HCT116 (cell line): Measurements from ENCODE around the gene KLF17. TPM values are rescaled to one million over a fixed set of nuclear protein-coding genes. Genes with fewer than 3 reads are reported as not detected.
"Not testable (repeated sequence)": the region's sequence is repeated elsewhere in the genome, so short reads cannot be mapped to it uniquely, and the experiment has no call there.

Experiments used
- ATAC-seq: fragments of 200-7000 bp; cut with Tn5 transposase; 2 replicates; pipeline ENCODE4 v1.9.1; 2020; ENCODE audit warnings: mild to moderate bottlenecking, moderate library complexity
- BruUV-seq: library from RNA; stranded (reverse); fragments of 400-500 nt; replicated peaks from 2 replicates; lab custom pipeline; 2021; lab: Mats Ljungman, UMichigan
- CTCF ChIA-PET: fragments of 300-600 bp; sonication (Branson Sonifier 250); formaldehyde crosslinking; loops from one replicate; lab custom pipeline; 2021; ENCODE audit warnings: antibody characterized with exemption; lab: Charles Lee
- POLR2A ChIA-PET: fragments of 300-600, 350-600 bp; sonication (Branson Sonifier 250); formaldehyde crosslinking; loops from one replicate; lab custom pipeline; 2021; ENCODE audit warnings: antibody characterized with exemption; lab: Charles Lee
- RAD21 ChIA-PET, 2 experiments: fragments of 300-600 bp; sonication (Branson Sonifier 250); formaldehyde crosslinking; loops; one replicate each; lab custom pipeline; 2023; ENCODE audit warnings: low total read pairs in 2 of 2; ENCODE audit not compliant: uncharacterized antibody in 2 of 2, unreplicated experiment in 2 of 2, low non-redundant PET in 1 of 2; lab: Charles Lee
- DNase-seq: peaks from one replicate; pipeline ENCODE4 v3.0.0-alpha.2; 2010; ENCODE audit warnings: low read depth, low spot score
- H2AFZ ChIP-seq: fragments of 200-600 bp; shearing (Covaris generic), sonication (generic); 2 replicates; pipeline ENCODE4 v1.6.1; 2017; ENCODE audit warnings: low read depth, mixed run types, mixed read lengths, antibody characterized with exemption, low read length; ENCODE audit not compliant: poor library complexity, severe bottlenecking
- H3K27ac ChIP-seq: 2 replicates; pipeline ENCODE4 v1.5.1; 2012; ENCODE audit warnings: low read depth, low read length
- H3K27me3 ChIP-seq: fragments of 200-600 bp; sonication (generic); 2 replicates; pipeline ENCODE4 v1.6.1; 2016; ENCODE audit warnings: mixed run types, low read length, mixed read lengths; ENCODE audit not compliant: insufficient read depth
- H3K36me3 ChIP-seq, 2 experiments: fragments of 200-500 bp in 1 of 2; fragments of 200-600 bp in 1 of 2; sonication (Bioruptor generic) in 1 of 2; sonication (generic) in 1 of 2; 2 replicates each; pipeline versions ENCODE4 v1.5.1 to v1.6.1; 2014 to 2016; ENCODE audit warnings: low read length in 2 of 2, inconsistent platforms in 1 of 2, mixed read lengths in 1 of 2, mixed run types in 1 of 2; ENCODE audit not compliant: insufficient read depth in 2 of 2, control insufficient read depth in 1 of 2
- H3K4me1 ChIP-seq, 2 experiments: fragments of 200-600 bp in 1 of 2; sonication (generic) in 1 of 2; 2 replicates each; pipeline versions ENCODE4 v1.5.1 to v1.6.1; 2012 to 2017; ENCODE audit warnings: low read length in 2 of 2, inconsistent platforms in 1 of 2, mild to moderate bottlenecking in 1 of 2, mixed read lengths in 1 of 2, mixed run types in 1 of 2, moderate library complexity in 1 of 2; ENCODE audit not compliant: insufficient read depth in 2 of 2, control insufficient read depth in 1 of 2
- H3K4me2 ChIP-seq: fragments of 200-600 bp; sonication (generic); 2 replicates; pipeline ENCODE4 v1.6.1; 2017; ENCODE audit warnings: mixed run types, low read length, mixed read lengths
- H3K4me3 ChIP-seq, 2 experiments: fragments of 200-600 bp in 1 of 2; sonication (generic) in 1 of 2; replicated peaks in 1 of 2; 2 replicates each; pipeline ENCODE4 v1.5.1; 2011 to 2016; ENCODE audit warnings: low read length in 2 of 2, control low read depth in 1 of 2, low read depth in 1 of 2, mild to moderate bottlenecking in 1 of 2, mixed read lengths in 1 of 2, mixed run types in 1 of 2
- H3K79me2 ChIP-seq: fragments of 200-600 bp; sonication (generic); 2 replicates; pipeline ENCODE4 v1.6.1; 2017; ENCODE audit warnings: mild to moderate bottlenecking, mixed run types, low read length, moderate library complexity, mixed read lengths; ENCODE audit not compliant: insufficient read depth
- H3K9ac ChIP-seq: fragments of 200-600 bp; sonication (generic); 2 replicates; pipeline ENCODE4 v1.6.1; 2016; ENCODE audit warnings: low read length, mixed read lengths
- H3K9me2 ChIP-seq: fragments of 200-600 bp; sonication (generic), shearing (Covaris generic); 2 replicates; pipeline ENCODE4 v1.6.1; 2017; ENCODE audit warnings: mixed run types, mild to moderate bottlenecking, moderate library complexity; ENCODE audit not compliant: insufficient read depth
- H3K9me3 ChIP-seq, 2 experiments: fragments of 200-500 bp in 1 of 2; fragments of 200-600 bp in 1 of 2; sonication (Bioruptor generic) in 1 of 2; sonication (generic) in 1 of 2; 2 replicates each; pipeline ENCODE4 v1.6.1; 2014 to 2017; ENCODE audit warnings: low read length in 2 of 2, mixed read lengths in 2 of 2, inconsistent platforms in 1 of 2, low read depth in 1 of 2, mild to moderate bottlenecking in 1 of 2, mixed run types in 1 of 2, moderate library complexity in 1 of 2; ENCODE audit not compliant: control insufficient read depth in 1 of 2, insufficient read depth in 1 of 2
- H4K20me1 ChIP-seq: fragments of 200-600 bp; sonication (generic), shearing (Covaris generic); 2 replicates; pipeline ENCODE4 v1.6.1; 2017; ENCODE audit warnings: mixed run types, mild to moderate bottlenecking, moderate library complexity; ENCODE audit not compliant: insufficient read depth
- CEBPB ChIP-seq: IDR thresholded peaks from 2 replicates; pipeline ENCODE4 v1.6.1; 2012; ENCODE audit warnings: low read depth
- CTCF ChIP-seq, 3 experiments: fragments of 200-600 bp in 1 of 3; sonication (generic) in 1 of 3; IDR thresholded peaks in 2 of 3; conservative IDR thresholded peaks in 1 of 3; 2 replicates each; pipeline ENCODE4 v1.5.1; 2012 to 2017; ENCODE audit warnings: low read depth in 2 of 3, low read length in 2 of 3, antibody characterized with exemption in 1 of 3, borderline replicate concordance in 1 of 3, control low read depth in 1 of 3, mild to moderate bottlenecking in 1 of 3, mixed read lengths in 1 of 3, mixed run types in 1 of 3, moderate library complexity in 1 of 3; ENCODE audit not compliant: insufficient read depth in 1 of 3
- EZH2phosphoT487 ChIP-seq: fragments of 200-600 bp; IDR thresholded peaks from 2 replicates; pipeline ENCODE4 v1.6.1; 2018; ENCODE audit warnings: antibody characterized with exemption, borderline replicate concordance
- JUND ChIP-seq: IDR thresholded peaks from 2 replicates; pipeline ENCODE4 v1.6.1; 2012
- MAX ChIP-seq: IDR thresholded peaks from 2 replicates; pipeline ENCODE4 v1.6.1; 2012
- POLR2A ChIP-seq: IDR thresholded peaks from 2 replicates; pipeline ENCODE4 v1.7.0; 2011; ENCODE audit warnings: borderline replicate concordance; ENCODE audit not compliant: insufficient read depth, insufficient read length; ENCODE audit errors: extremely low read depth
- POLR2AphosphoS5 ChIP-seq: IDR thresholded peaks from 2 replicates; pipeline ENCODE4 v1.6.1; 2011; ENCODE audit warnings: mild to moderate bottlenecking, low read depth, low read length, moderate library complexity
- RAD21 ChIP-seq: IDR thresholded peaks from 2 replicates; pipeline ENCODE4 v1.6.1; 2012; ENCODE audit warnings: low read depth, mild to moderate bottlenecking
- SIN3A ChIP-seq: IDR thresholded peaks from 2 replicates; pipeline ENCODE4 v1.6.1; 2012; ENCODE audit warnings: low read depth
- TCF7L2 ChIP-seq: IDR thresholded peaks from 2 replicates; pipeline ENCODE4 v1.7.0; 2011; ENCODE audit warnings: borderline replicate concordance, inconsistent platforms; ENCODE audit not compliant: insufficient read depth, insufficient read length; ENCODE audit errors: extremely low read depth
- ZNF274 ChIP-seq: fragments of 200-500 bp; sonication (Bioruptor generic); IDR thresholded peaks from 2 replicates; pipeline ENCODE4 v1.6.1; 2014; ENCODE audit warnings: mild to moderate bottlenecking, low read depth, low read length, inconsistent platforms
- intact Hi-C: fragments of 100-400 bp; cut with micrococcal nuclease; formaldehyde crosslinking; loops from 2 replicates; pipeline ENCODE4 v1.10.0; 2022
- total RNA-seq: library from RNA; stranded (reverse); gene quantifications from one replicate; pipeline ENCODE4 v1.2.1, GENCODE V29; 2021; ENCODE audit not compliant: unreplicated experiment
- TF ChIP-seq, protein P1 (sequence below): IDR thresholded peaks from 2 replicates; pipeline ENCODE4 v1.6.1; 2012
- TF ChIP-seq, protein P2 (sequence below): IDR thresholded peaks from 2 replicates; pipeline ENCODE4 v1.6.1; 2011; ENCODE audit warnings: mild to moderate bottlenecking, low read length, moderate library complexity; ENCODE audit not compliant: insufficient replicate concordance; ENCODE audit errors: extremely low read depth

The KLF17 gene
- total RNA-seq, 1 experiment from 2014 or later, result not detected

DNA sequence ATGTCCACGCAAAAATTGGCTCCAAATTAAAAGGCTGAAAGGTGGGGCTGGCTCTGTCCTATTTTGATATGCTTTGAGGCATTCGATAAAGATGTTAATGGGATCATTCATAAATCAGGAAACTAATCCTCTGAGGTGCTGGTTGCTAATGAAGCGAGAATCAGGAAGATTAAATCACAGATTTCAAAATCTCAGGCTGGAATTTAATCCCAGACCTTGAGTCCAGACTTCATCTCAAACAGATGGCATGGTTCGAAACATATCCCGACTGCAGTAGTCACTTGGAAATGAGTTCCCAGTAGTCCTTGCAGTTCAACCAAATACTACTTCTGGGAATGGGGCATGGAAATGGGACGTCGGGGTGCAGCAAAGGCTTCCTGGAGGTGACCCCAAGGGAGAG lies 4.5 kb upstream of the KLF17 start:
- DNase-seq (no peak), ATAC-seq (no peak)
- BruUV-seq, result no TSS peak
- POLR2A ChIA-PET, result no interaction called here
- H3K79me2 ChIP-seq, result no peaks in the 10 kb centered on the region
- no peaks in the 10 kb centered on the region for H3K27me3 ChIP-seq
- H3K9ac ChIP-seq, result no peak overlapping the region
- H3K4me2 ChIP-seq, result no peak overlapping the region
- no peaks in the 10 kb centered on the region for H3K36me3 ChIP-seq
- TF ChIP-seq CEBPB, result no peak
- no peak for TF ChIP-seq POLR2A
- no peak for TF ChIP-seq JUND
- TF ChIP-seq CTCF (IDR thresholded peaks at IDR 0.05 in 2 of 3, conservative IDR thresholded peaks at IDR 0.05 in 1 of 3; ENCODE audit: borderline replicate concordance in 1 of 3, insufficient read depth in 1 of 3, low read depth in 2 of 3, low read length in 2 of 3), result no peak
- TF ChIP-seq EZH2phosphoT487, result no peak
- TF ChIP-seq TCF7L2, result no peak
- no peak for TF ChIP-seq MAX
- no peak for TF ChIP-seq SIN3A
- TF ChIP-seq, protein P1, sequence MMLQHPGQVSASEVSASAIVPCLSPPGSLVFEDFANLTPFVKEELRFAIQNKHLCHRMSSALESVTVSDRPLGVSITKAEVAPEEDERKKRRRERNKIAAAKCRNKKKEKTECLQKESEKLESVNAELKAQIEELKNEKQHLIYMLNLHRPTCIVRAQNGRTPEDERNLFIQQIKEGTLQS, result no peak
- no peak for TF ChIP-seq POLR2AphosphoS5
- TF ChIP-seq RAD21, result no peak
- TF ChIP-seq, protein P2, sequence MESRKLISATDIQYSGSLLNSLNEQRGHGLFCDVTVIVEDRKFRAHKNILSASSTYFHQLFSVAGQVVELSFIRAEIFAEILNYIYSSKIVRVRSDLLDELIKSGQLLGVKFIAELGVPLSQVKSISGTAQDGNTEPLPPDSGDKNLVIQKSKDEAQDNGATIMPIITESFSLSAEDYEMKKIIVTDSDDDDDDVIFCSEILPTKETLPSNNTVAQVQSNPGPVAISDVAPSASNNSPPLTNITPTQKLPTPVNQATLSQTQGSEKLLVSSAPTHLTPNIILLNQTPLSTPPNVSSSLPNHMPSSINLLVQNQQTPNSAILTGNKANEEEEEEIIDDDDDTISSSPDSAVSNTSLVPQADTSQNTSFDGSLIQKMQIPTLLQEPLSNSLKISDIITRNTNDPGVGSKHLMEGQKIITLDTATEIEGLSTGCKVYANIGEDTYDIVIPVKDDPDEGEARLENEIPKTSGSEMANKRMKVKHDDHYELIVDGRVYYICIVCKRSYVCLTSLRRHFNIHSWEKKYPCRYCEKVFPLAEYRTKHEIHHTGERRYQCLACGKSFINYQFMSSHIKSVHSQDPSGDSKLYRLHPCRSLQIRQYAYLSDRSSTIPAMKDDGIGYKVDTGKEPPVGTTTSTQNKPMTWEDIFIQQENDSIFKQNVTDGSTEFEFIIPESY, result no peak
- TF ChIP-seq ZNF274, result no peak
- TF ChIP-seq, all 23 proteins: peak for 0
- no peaks in the 10 kb centered on the region for H3K4me1 ChIP-seq
- no peaks in the 10 kb centered on the region for H3K9me2 ChIP-seq
- ChIA-PET RAD21 (no interaction called here), CTCF (no interaction called here)
- H3K27ac ChIP-seq, result no peak overlapping the region
- H3K4me3 ChIP-seq, result no peak overlapping the region
- no peak overlapping the region for H2AFZ ChIP-seq
- no peaks in the 10 kb centered on the region for H4K20me1 ChIP-seq
- intact Hi-C loops, result no loop called here
- H3K9me3 ChIP-seq, result no peaks in the 10 kb centered on the region

DNA sequence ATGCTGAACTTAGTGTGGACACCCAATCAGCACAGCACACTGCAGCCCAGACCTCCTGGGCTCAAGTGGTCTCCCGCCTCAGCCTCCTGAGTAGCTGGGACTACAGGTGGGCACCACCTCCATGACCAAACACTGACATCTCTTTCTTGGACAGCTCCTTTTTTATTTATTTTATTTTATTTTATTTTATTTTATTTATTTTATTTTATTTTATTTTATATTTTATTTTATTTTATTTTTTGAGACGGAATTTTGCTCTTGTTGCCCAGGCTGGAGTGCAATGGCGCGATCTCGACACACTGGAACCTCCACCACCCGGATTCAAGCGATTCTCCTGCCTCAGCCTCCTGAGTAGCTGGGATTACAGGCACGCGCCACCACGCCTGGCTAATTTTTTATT lies 1.3 kb upstream of the KLF17 start:
- H3K9me3 ChIP-seq, CTCF ChIA-PET, H3K4me1 ChIP-seq, H3K4me3 ChIP-seq, H3K9ac ChIP-seq, intact Hi-C loops, H3K9me2 ChIP-seq, H4K20me1 ChIP-seq, H2AFZ ChIP-seq, ATAC-seq, H3K27me3 ChIP-seq, RAD21 ChIA-PET, BruUV-seq, H3K36me3 ChIP-seq, H3K27ac ChIP-seq, DNase-seq, H3K79me2 ChIP-seq, POLR2A ChIA-PET, H3K4me2 ChIP-seq: not testable (repeated sequence)
